Measurements from ENCODE around the gene IGLL5.

IGLL5 gene

DNA sequence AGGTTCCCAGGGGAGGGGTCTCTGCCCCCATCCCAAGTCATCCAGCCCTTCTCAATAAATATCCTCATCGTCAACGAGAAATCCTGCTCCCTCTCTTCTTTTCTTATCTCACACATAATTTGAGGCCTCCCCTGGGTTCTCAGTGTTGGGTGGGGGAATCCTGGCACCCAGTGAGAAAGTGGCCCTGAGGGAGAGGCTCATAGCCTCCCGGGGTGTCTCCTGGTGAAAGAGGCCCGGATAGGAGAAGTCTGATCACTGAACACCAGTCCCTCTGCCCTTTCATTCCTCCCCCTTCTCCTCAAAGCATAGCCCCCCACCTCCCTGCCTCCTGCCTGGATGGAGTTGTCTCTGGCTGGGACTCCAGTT is 35.3 kb downstream of the IGLL5 start:
- Histone ChIP-seq H3K4me1 (ENCODE audit: control insufficient read depth in 1 of 2, insufficient read depth in 2 of 2, low read length in 2 of 2) (no peaks in the 10 kb centered on the region), H3K27me3 (ENCODE audit: control insufficient read depth in 1 of 2, insufficient read depth in 2 of 2, low read length in 2 of 2) (no peaks in the 10 kb centered on the region), H3K4me3 (ENCODE audit: low read depth in 1 of 2, low read length in 2 of 2) (no peak overlapping the region), H3K36me3 (ENCODE audit: control insufficient read depth in 1 of 2, insufficient read depth in 2 of 2, low read length in 2 of 2) (no peaks in the 10 kb centered on the region), H3K9me3 (ENCODE audit: control insufficient read depth in 1 of 2, low read length in 2 of 2) (no peaks in the 10 kb centered on the region), H3K27ac (ENCODE audit: low read depth, low read length) (no peak overlapping the region), H3K9ac (ENCODE audit: low read depth in 1 of 2, low read length in 2 of 2) (no peak overlapping the region)

DNA sequence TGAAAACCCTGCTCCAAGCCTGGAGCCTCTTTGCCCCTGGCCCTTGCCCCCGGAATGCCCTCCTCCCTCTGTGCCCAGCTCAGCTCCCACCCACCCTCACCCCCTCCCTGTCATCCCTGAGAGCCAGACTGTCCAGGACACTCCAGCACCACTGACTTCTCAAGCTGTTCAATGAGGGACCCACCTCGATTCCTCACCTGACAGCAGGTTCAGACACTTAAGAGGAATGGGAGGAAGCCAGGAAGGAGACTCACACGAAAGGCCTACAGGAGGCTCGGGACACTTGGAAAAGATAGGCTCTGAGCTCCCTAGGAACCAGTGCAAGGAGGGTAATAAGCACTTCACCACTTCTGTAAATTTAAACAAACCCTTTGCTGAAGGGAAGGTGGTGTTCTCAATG is 35.8 kb downstream of the IGLL5 start:
- H3K9me3 ChIP-seq (ENCODE audit: control insufficient read depth in 1 of 2, low read length in 2 of 2) = no peaks in the 10 kb centered on the region
- H3K4me3 ChIP-seq (ENCODE audit: low read depth in 1 of 2, low read length in 2 of 2) = no peak overlapping the region
- no peaks in the 10 kb centered on the region for H3K27me3 ChIP-seq (ENCODE audit: control insufficient read depth in 1 of 2, insufficient read depth in 2 of 2, low read length in 2 of 2)
- H3K36me3 ChIP-seq (ENCODE audit: control insufficient read depth in 1 of 2, insufficient read depth in 2 of 2, low read length in 2 of 2) = no peaks in the 10 kb centered on the region
- peaks cover 0 to 1% of the 10 kb centered on the region in 2 donors for H3K4me1 ChIP-seq (ENCODE audit: control insufficient read depth in 1 of 2, insufficient read depth in 2 of 2, low read length in 2 of 2)
- H3K27ac ChIP-seq (ENCODE audit: low read depth, low read length) = no peak overlapping the region
- H3K9ac ChIP-seq (ENCODE audit: low read depth in 1 of 2, low read length in 2 of 2) = no peak overlapping the region

DNA sequence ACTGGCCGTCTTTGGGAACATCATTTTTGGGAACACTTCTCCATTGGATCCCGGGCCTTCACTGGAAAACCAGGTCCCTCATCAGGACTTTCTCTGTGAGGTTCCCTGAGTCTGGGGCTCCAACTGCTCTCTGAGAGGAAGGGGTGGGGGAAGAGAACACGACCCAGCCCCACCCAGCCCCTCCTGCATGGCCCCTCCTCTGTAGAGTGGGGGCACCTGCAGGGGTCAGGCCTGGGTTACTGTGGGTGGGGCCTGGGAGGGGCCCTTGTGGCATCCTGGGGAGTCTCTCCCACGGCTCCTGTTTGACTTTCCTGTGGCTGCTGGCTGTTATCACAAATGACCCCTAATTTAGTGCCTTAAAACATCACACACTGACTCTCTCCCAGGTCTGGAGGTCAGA is 36.3 kb downstream of the IGLL5 start:
- Histone ChIP-seq H3K9ac (ENCODE audit: low read depth in 1 of 2, low read length in 2 of 2) (no peak overlapping the region), H3K9me3 (ENCODE audit: control insufficient read depth in 1 of 2, low read length in 2 of 2) (no peaks in the 10 kb centered on the region), H3K4me3 (ENCODE audit: low read depth in 1 of 2, low read length in 2 of 2) (no peak overlapping the region), H3K36me3 (ENCODE audit: control insufficient read depth in 1 of 2, insufficient read depth in 2 of 2, low read length in 2 of 2) (no peaks in the 10 kb centered on the region), H3K27me3 (ENCODE audit: control insufficient read depth in 1 of 2, insufficient read depth in 2 of 2, low read length in 2 of 2) (no peaks in the 10 kb centered on the region), H3K4me1 (ENCODE audit: control insufficient read depth in 1 of 2, insufficient read depth in 2 of 2, low read length in 2 of 2) (peaks cover 3 to 5% of the 10 kb centered on the region in 2 donors), H3K27ac (ENCODE audit: low read depth, low read length) (no peak overlapping the region)

DNA sequence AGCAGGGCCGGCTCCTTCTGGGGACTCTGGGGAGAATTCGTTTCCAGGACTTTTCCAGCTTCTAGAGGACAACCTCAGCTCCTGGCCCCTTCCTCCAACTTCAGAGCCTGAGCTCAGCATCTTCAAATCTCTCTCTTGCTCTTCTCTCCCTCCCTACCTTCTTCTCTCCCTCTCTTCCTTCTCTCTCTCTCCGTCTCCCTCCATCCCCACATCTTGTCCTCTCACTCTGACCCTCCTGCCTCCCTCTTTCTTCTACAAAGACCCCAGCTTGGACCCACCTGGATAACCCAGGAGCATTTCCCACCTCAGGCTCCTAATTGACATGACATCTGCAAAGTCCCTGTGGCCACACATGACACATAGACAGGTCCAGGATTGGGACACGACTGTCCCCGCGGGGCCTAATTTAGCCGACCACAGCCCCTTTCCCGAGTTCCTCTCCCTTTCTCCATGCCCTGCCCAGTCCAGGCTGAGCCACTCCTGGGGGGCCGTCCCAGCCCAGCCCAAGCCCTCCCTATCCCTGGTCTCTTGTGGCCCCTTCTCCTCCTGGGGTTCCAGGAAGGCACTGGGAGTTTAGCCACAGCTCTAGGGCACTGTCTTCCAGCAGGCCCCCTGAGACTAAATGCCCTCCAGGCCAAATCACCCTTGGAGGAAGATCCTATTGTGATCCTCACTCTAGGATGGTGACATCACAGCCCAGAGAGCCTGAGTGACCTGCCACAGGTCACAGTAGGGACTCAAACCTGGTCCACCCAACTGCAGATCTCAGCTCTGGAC is 36.9 kb downstream of the IGLL5 start:
- Histone ChIP-seq H3K27ac (ENCODE audit: low read depth, low read length) (no peak overlapping the region), H3K4me1 (ENCODE audit: control insufficient read depth in 1 of 2, insufficient read depth in 2 of 2, low read length in 2 of 2) (peaks cover 3 to 5% of the 10 kb centered on the region in 2 donors), H3K36me3 (ENCODE audit: control insufficient read depth in 1 of 2, insufficient read depth in 2 of 2, low read length in 2 of 2) (no peaks in the 10 kb centered on the region), H3K9ac (ENCODE audit: low read depth in 1 of 2, low read length in 2 of 2) (no peak overlapping the region), H3K4me3 (ENCODE audit: low read depth in 1 of 2, low read length in 2 of 2) (no peak overlapping the region), H3K27me3 (ENCODE audit: control insufficient read depth in 1 of 2, insufficient read depth in 2 of 2, low read length in 2 of 2) (no peaks in the 10 kb centered on the region), H3K9me3 (ENCODE audit: control insufficient read depth in 1 of 2, low read length in 2 of 2) (no peaks in the 10 kb centered on the region)

DNA sequence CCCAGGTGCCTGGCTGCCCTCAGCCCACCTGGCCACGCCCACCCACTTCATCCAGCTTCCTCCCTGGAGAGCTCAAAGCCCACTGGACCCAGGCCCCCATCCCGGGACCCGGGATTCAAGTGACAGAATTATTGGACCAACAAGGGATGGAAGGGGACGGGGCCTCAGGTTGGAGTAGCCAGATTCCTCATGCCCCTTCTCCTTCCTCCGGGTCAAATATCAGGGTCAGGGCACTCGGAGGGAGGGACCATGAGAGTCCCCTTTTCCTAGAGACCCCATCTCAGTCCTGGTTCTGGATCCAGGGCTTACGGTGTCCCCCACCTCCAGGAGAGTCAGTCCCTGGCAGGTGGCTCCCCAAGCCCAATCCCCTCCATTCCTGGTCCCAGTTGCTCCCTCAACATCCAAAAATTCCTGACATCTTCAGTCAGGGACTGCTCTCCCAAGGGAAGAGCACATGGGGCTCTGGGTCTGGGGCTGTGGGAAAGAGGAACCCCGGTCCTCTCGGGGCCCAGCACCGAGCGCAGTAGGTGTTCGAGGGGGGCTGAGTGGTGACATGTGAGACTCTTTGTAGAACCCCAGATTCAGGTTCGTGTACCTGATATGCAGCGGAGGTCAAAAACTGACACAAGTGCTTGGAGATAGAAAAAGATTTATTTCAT is 37.7 kb downstream of the IGLL5 start:
- no peak overlapping the region for H3K4me3 ChIP-seq (ENCODE audit: low read depth in 1 of 2, low read length in 2 of 2)
- no peaks in the 10 kb centered on the region for H3K36me3 ChIP-seq (ENCODE audit: control insufficient read depth in 1 of 2, insufficient read depth in 2 of 2, low read length in 2 of 2)
- no peak overlapping the region for H3K9ac ChIP-seq (ENCODE audit: low read depth in 1 of 2, low read length in 2 of 2)
- peaks cover 3 to 5% of the 10 kb centered on the region in 2 donors for H3K4me1 ChIP-seq (ENCODE audit: control insufficient read depth in 1 of 2, insufficient read depth in 2 of 2, low read length in 2 of 2)
- H3K27me3 ChIP-seq (ENCODE audit: control insufficient read depth in 1 of 2, insufficient read depth in 2 of 2, low read length in 2 of 2) = no peaks in the 10 kb centered on the region
- no peak overlapping the region for H3K27ac ChIP-seq (ENCODE audit: low read depth, low read length)
- H3K9me3 ChIP-seq (ENCODE audit: control insufficient read depth in 1 of 2, low read length in 2 of 2) = no peaks in the 10 kb centered on the region

DNA sequence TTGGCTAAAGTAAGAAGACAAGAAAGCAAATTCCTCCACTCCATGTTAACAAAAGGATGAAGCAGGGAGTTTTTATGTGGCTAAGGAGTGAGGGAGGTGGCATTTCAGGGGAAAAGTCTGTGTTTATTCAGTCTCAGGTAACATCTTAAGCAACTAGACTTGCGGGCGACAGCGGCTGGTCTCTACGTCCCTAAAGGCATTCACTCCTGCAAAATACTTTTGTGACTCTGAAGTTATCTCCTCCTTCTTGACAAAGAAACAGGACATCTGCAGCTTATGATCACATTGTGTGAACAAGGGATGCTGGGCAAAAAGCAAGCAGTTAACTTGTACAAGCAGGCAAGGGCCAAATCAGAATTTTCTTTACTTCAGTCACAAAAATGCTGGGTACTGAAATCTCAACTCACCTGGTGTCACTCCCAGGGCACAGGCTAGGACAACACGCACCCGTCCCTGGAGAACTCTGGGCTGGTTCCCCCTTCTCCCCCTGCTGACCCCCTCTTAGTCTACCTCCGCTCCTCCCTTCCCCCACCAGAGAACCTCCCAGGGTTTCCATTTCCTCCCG is 38.3 kb downstream of the IGLL5 start:
- Histone ChIP-seq H3K27ac (ENCODE audit: low read depth, low read length) (no peak overlapping the region), H3K27me3 (ENCODE audit: control insufficient read depth in 1 of 2, insufficient read depth in 2 of 2, low read length in 2 of 2) (no peaks in the 10 kb centered on the region), H3K4me3 (ENCODE audit: low read depth in 1 of 2, low read length in 2 of 2) (no peak overlapping the region), H3K4me1 (ENCODE audit: control insufficient read depth in 1 of 2, insufficient read depth in 2 of 2, low read length in 2 of 2) (peaks cover 3 to 5% of the 10 kb centered on the region in 2 donors), H3K9ac (ENCODE audit: low read depth in 1 of 2, low read length in 2 of 2) (no peak overlapping the region), H3K9me3 (ENCODE audit: control insufficient read depth in 1 of 2, low read length in 2 of 2) (no peaks in the 10 kb centered on the region), H3K36me3 (ENCODE audit: control insufficient read depth in 1 of 2, insufficient read depth in 2 of 2, low read length in 2 of 2) (no peaks in the 10 kb centered on the region)

DNA sequence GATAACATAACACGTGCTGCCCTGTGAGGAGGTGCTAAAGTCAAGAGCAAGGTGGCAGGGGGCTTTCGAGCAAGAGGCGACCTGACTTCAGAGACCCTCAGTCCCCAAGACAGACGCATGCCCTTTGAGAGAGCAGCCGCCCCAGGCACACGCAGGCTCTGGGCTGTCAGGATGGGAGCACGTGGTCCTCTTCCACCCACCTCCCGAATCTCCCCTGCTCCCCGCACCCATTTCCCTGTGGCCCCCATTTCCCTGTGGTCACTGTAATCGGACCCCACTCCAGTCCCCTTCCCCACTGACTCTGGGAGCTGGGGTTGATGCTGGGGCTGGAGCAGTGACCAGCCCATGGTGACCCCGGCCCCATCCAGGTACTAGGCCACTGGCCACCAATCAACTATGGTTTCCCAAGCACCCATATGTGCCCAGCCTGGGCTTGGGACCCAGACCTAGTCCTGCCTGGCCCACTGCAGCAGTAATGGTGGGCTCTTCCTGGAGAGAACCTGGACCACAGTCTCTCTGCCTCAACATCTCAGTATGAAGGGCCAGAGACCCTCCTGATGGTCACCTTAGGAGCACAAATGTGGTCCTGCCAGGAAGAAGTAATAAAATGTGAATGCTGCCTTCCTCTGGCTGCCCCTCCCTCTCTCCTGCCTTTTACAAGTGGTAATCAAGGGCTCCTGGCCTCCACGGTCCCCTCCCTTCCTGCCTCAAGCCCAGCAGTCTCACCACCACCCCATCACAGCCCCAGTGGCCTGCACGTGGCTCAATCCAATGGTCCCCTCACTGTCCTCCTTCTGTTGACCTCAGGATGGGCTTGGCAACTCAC is 39.0 kb downstream of the IGLL5 start:
- no peaks in the 10 kb centered on the region for H3K9me3 ChIP-seq (ENCODE audit: control insufficient read depth in 1 of 2, low read length in 2 of 2)
- H3K4me3 ChIP-seq (ENCODE audit: low read depth in 1 of 2, low read length in 2 of 2) = no peak overlapping the region
- no peaks in the 10 kb centered on the region for H3K36me3 ChIP-seq (ENCODE audit: control insufficient read depth in 1 of 2, insufficient read depth in 2 of 2, low read length in 2 of 2)
- no peak overlapping the region for H3K27ac ChIP-seq (ENCODE audit: low read depth, low read length)
- no peak overlapping the region for H3K9ac ChIP-seq (ENCODE audit: low read depth in 1 of 2, low read length in 2 of 2)
- no peaks in the 10 kb centered on the region for H3K27me3 ChIP-seq (ENCODE audit: control insufficient read depth in 1 of 2, insufficient read depth in 2 of 2, low read length in 2 of 2)
- peaks cover 3 to 5% of the 10 kb centered on the region in 2 donors for H3K4me1 ChIP-seq (ENCODE audit: control insufficient read depth in 1 of 2, insufficient read depth in 2 of 2, low read length in 2 of 2)

DNA sequence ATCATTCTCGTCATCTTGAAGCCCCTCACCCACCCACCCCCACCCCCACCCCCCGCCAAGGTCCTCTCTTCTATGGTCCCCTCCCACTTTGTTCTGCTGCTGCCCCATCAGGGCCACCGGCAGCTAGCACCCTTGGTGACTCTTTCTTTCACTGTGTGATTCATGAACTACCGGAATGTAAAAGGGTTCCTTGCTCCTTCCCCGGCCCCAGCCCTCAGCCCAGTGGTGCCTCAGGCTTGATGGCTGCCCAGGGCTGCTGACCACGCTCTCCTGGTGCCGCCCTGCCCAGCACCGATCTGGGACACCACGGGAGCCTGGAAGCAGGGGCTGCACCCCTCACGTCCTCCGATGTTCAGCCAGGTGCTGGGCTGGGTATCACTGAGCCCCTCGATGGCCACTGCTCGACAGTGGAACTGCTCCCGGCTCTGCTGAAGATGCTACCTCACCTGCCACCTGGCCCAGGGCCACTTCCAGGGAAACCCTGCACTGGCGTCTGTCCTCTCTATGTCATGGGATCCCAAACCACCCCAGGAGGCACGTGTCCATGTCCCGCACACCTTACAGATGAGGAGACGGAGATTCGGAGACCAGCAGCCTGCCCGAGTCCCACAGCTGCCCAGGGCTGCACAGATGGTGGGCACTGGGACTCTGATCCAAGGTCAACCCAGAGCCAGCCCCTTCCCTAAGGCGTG is 39.7 kb downstream of the IGLL5 start:
- H3K27me3 ChIP-seq (ENCODE audit: control insufficient read depth in 1 of 2, insufficient read depth in 2 of 2, low read length in 2 of 2) = no peaks in the 10 kb centered on the region
- no peak overlapping the region for H3K9ac ChIP-seq (ENCODE audit: low read depth in 1 of 2, low read length in 2 of 2)
- H3K36me3 ChIP-seq (ENCODE audit: control insufficient read depth in 1 of 2, insufficient read depth in 2 of 2, low read length in 2 of 2) = no peaks in the 10 kb centered on the region
- no peak overlapping the region for H3K27ac ChIP-seq (ENCODE audit: low read depth, low read length)
- no peaks in the 10 kb centered on the region for H3K9me3 ChIP-seq (ENCODE audit: control insufficient read depth in 1 of 2, low read length in 2 of 2)
- no peak overlapping the region for H3K4me3 ChIP-seq (ENCODE audit: low read depth in 1 of 2, low read length in 2 of 2)
- peaks cover 3 to 5% of the 10 kb centered on the region in 2 donors for H3K4me1 ChIP-seq (ENCODE audit: control insufficient read depth in 1 of 2, insufficient read depth in 2 of 2, low read length in 2 of 2)

DNA sequence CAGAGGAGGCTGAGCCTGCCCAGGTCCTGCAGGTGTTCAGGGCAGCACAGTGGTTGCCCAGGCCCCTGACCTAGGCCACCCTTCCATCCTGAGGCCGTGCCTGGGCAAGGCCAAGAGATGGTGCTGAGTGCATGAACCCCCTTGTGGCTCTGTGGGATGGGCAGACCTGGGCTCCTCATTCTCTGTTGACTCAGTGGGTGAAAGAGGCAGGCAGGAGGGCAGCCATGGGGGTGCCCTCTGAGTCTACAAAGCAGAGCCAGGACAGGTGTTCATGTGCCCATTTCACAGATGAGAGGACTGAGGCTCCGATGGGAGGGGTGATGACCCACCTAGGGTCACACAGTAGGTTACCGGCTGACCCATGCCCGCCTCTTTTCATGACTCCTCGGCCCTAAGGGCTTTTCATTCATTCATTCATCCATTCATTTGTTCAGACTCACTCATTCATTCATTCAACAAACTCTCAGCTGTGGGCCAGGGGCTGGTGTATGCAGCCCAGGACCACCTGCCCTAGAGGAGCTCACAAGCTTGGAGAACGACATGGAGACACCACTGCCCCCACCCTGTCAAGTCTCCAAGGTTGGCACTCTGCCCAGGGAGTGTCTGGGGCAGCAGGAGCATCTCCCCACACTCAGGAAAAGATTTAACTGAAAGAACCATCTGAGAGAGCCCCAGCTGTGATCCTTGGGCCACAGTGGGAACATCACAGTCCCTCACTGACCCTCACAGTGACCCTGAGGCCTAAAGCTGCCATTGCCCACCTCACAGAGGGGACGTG is 40.5 kb downstream of the IGLL5 start:
- Histone ChIP-seq H3K9me3 (ENCODE audit: control insufficient read depth in 1 of 2, low read length in 2 of 2) (no peaks in the 10 kb centered on the region), H3K4me1 (ENCODE audit: control insufficient read depth in 1 of 2, insufficient read depth in 2 of 2, low read length in 2 of 2) (peaks cover 3 to 5% of the 10 kb centered on the region in 2 donors), H3K27ac (ENCODE audit: low read depth, low read length) (no peak overlapping the region), H3K36me3 (ENCODE audit: control insufficient read depth in 1 of 2, insufficient read depth in 2 of 2, low read length in 2 of 2) (no peaks in the 10 kb centered on the region), H3K9ac (ENCODE audit: low read depth in 1 of 2, low read length in 2 of 2) (no peak overlapping the region), H3K4me3 (ENCODE audit: low read depth in 1 of 2, low read length in 2 of 2) (no peak overlapping the region), H3K27me3 (ENCODE audit: control insufficient read depth in 1 of 2, insufficient read depth in 2 of 2, low read length in 2 of 2) (no peaks in the 10 kb centered on the region)

Data from duodenal mucosa (tissue), 2 donors.